LNCaP clone FGC (cell line): ENCODE results near the gene SDC4.

Experiments
- DNase-seq: peaks from one replicate; pipeline ENCODE4 v3.0.0-alpha.2; 2011; ENCODE audit warnings: low read depth
- H3K4me3 ChIP-seq: 2 replicates; pipeline ENCODE4 v1.5.1; 2011; ENCODE audit warnings: mild to moderate bottlenecking, low read depth, low read length, control low read depth
- CTCF ChIP-seq: IDR thresholded peaks from 2 replicates; pipeline ENCODE4 v1.5.1; 2012; ENCODE audit warnings: mild to moderate bottlenecking; ENCODE audit not compliant: control insufficient read depth, insufficient read depth; ENCODE audit errors: extremely low read depth

Gene SDC4

GRCh38 chr20:45347297-45347935 lies 808 bp downstream of the SDC4 start:
- peak overlapping the region; percentile 71 for H3K4me3 ChIP-seq
- TF ChIP-seq CTCF = no peak
- no peak for DNase-seq

GRCh38 chr20:45346851-45347250 lies 1.4 kb downstream of the SDC4 start:
- H3K4me3 ChIP-seq = peak overlapping the region; percentile 71
- DNase-seq = no peak
- no peak for TF ChIP-seq CTCF

- H3K4me3 ChIP-seq = peak overlapping the region; percentile 11; the same call in 1 of the 2 replicates
- DNase-seq = no peak
- TF ChIP-seq CTCF = no peak
Measured at GRCh38 chr20:45346291-45346718, 1.9 kb downstream of the SDC4 start.

- TF ChIP-seq CTCF = no peak
- H3K4me3 ChIP-seq = peak overlapping the region; percentile 36
- DNase-seq = peak; percentile 65
Measured at GRCh38 chr20:45345104-45345936, 2.9 kb downstream of the SDC4 start.

GRCh38 chr20:45344168-45344860 lies 3.9 kb downstream of the SDC4 start:
- no peak overlapping the region for H3K4me3 ChIP-seq
- no peak for TF ChIP-seq CTCF
- DNase-seq = no peak

GRCh38 chr20:45343532-45344167 lies 4.6 kb downstream of the SDC4 start:
- no peak for TF ChIP-seq CTCF
- H3K4me3 ChIP-seq = peak overlapping the region; percentile 48
- DNase-seq = peak; percentile 66
